HepG2 (cell line): ENCODE data around the gene ERFL. TPM values are rescaled to one million over a fixed set of nuclear protein-coding genes. Genes with fewer than 3 reads are reported as not detected.

ENCODE experiments used
- MED1 ChIP-seq: sonication (generic); formaldehyde crosslinking; IDR thresholded peaks from 2 replicates; pipeline ENCODE4 v1.4.0; 2020; ENCODE audit warnings: missing genetic modification reagents
- MEIS1 ChIP-seq: sonication (generic); formaldehyde crosslinking; IDR thresholded peaks from 2 replicates; pipeline ENCODE4 v1.9.0; 2021; ENCODE audit warnings: mild to moderate bottlenecking, missing genetic modification reagents, moderate library complexity, borderline replicate concordance
- NCOR1 ChIP-seq: fragments of 200-600 bp; sonication (generic); IDR thresholded peaks from 2 replicates; pipeline ENCODE4 v1.7.0; 2017; ENCODE audit warnings: antibody characterized with exemption, low read length, borderline replicate concordance
- NFAT5 ChIP-seq: sonication (generic); formaldehyde crosslinking; IDR thresholded peaks from 2 replicates; pipeline ENCODE4 v1.4.0; 2020; ENCODE audit warnings: missing genetic modification reagents
- ZNF142 ChIP-seq: sonication (generic); formaldehyde crosslinking; IDR thresholded peaks from 2 replicates; pipeline ENCODE4 v1.4.0; 2020; ENCODE audit warnings: missing genetic modification reagents
- ZNF639 ChIP-seq: conservative IDR thresholded peaks from 2 replicates; pipeline ENCODE4 v1.6.1; 2018; ENCODE audit warnings: missing genetic modification reagents
- polyA plus RNA-seq, 8 experiments: library from polyadenylated mRNA; depleted of rRNA in 3 of 8; stranded (reverse) in 7 of 8; unstranded in 1 of 8; fragments of >200 nt; fragmentation: Illumina TruSeq in 4 of 8; extraction: Trizol in 4 of 8; gene quantifications; 2 replicates each; pipeline versions ENCODE4 v1.2.1 to v1.2.3, GENCODE V29; 2011 to 2016; ENCODE audit warnings: low read depth in 4 of 8, missing spikeins in 1 of 8, mixed read lengths in 1 of 8; ENCODE audit not compliant: insufficient read depth in 1 of 8
- total RNA-seq, 5 experiments: library from RNA; depleted of rRNA; stranded (reverse); fragments of >200 nt; fragmentation: Illumina TruSeq; extraction: Trizol; gene quantifications; 2 replicates each; pipeline ENCODE4 v1.2.3, GENCODE V29; 2016; ENCODE audit warnings: low read depth in 1 of 5

The ERFL gene
- total and polyA plus RNA-seq, 2 of the 13 experiments (the other 11 are each of a cell fraction or from before 2014, with no cell fraction given): not detected

- TF ChIP-seq NFAT5 (CRISPR knock-in tag) (no peak), MEIS1 (no peak), ZNF639 (no peak), MED1 (CRISPR knock-in tag) (no peak), NCOR1 (no peak), ZNF142 (no peak)
Observed at GRCh38 chr19:41889896-41890295, 38.4 kb downstream of the ERFL start (continued).
